Ramos (cell line): ENCODE measurements around the gene ABL2.
"Not testable (repeated sequence)": the region's sequence is repeated elsewhere in the genome, so short reads cannot be mapped to it uniquely, and the experiment has no call there.

Experiments
- in situ Hi-C: fragments of 300-500 bp; cut with MboI; formaldehyde crosslinking; loops from one replicate; pipeline ENCODE4 v1.14.3; 2022; ENCODE audit warnings: low sequenced_read_pairs; ENCODE audit not compliant: unreplicated experiment

The ABL2 gene

DNA sequence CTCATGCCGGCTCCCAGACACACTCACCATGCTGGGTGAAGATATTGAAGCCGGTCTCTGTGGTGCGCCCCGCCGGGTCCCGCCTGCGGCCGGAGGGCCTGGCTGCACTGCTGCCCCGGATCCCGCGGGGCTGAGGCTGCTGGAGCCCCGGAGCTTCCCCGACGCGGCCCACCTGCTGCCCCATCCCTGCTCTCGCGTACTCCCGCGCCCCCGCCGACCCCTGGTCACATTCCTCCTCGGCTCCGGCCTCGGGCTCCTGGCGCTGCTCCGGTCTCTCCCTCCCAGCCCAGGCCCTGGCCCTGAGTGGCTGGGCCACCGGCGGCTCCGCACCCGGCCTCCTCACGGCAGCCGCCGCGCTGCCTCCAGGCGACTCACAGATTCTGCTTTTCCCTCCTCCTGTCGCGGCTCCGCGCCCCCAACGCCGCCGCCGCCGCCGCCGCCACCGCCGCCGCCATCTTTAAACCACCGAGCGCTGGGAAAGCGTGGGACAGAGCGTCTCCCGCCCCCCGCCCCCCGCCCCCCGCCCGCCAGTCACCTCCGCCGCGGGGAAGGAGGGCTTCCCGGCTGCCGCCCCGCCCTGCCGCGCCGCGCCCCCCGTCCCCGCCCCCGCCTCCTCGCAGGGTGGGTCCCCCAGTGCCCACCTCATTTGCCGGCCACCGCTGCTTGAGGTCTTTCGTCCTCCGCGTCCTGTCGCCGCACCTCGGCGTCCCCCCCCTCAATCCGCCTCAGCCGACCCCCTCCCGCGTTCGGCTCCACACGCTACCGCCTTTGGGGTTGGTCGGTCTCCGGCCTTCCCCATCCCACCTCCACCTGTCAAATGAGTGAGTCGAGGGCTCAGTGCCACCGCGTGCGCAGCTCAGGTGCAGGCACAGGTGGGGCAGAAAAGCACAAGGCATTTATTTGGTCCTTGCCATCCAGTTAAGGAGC lies at the start of gene ABL2:
TSS of gene ABL2 (minus strand) at position 464 of the 927 bp plus-strand sequence. CDS start at position 184, 280 bp downstream.
- in situ Hi-C loops: no loop called here

- in situ Hi-C loops: no loop called here
Observed at GRCh38 chr1:179278920-179279319, 49.4 kb upstream of the ABL2 start.

GRCh38 chr1:179274424-179274823 lies 44.9 kb upstream of the ABL2 start:
- in situ Hi-C loops: not testable (repeated sequence)

DNA sequence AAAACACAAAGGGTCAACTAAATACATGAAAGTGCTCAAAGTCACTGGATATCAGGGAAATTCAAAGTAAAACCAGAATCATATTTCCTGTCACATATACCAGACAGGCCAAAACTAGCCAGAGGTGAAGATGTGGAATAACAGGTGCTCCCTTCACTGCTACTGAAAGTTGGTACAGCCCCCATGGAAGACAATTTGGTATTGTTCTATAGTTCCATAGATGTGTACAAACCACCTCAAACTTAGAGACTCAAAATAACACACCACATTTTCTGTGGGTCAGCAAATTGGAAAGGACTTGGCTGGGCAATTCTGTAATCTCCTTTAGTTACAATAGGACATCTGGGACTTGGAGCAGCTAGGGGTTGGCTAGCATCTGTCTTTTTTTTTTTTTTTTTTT lies 39.6 kb upstream of the ABL2 start:
- in situ Hi-C loops: no loop called here

- in situ Hi-C loops: no loop called here
Observed at GRCh38 chr1:179264507-179264906, 35.0 kb upstream of the ABL2 start.

DNA sequence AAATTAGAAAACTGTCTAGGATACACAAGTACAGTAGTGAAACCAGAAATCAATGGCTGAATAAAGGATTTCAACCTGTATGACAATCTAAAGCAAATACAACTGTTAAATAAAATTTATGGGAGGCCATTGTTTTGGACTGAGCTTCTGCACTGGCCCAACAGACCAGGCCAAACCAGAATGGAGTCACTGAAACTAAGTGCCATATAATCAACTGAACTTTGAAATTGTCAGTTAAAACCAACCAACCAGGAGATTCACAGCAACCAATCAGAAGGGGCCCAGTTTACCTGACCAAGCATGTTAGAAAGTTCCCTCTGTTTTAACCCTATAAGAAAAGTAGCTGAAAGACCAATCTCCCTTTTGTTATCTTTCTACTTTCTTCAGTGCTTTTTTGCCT lies 33.6 kb upstream of the ABL2 start:
- in situ Hi-C loops: no loop called here

- in situ Hi-C loops: no loop called here
Observed at GRCh38 chr1:179262183-179262582, 32.7 kb upstream of the ABL2 start.

- in situ Hi-C loops: no loop called here
Observed at GRCh38 chr1:179253286-179253972, 24.0 kb upstream of the ABL2 start.

DNA sequence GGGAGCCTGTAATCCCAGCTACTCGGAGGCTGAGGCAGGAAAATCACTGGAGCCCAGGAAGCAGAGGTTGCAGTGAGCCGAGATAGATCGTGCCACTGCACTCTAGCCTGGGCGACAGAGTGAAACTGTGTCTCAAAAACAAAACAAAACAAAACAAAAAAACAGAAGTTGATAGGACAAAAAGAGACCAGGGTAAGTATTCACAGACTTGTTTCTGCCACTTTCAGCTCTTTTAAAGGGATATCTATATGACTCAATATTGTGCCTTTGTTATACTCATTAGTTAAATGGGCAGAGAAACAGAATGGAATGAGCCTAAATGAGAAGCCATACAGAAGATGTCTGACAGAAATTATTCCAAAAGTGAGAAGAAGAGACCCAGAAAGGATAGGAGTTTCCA lies 23.1 kb upstream of the ABL2 start:
- in situ Hi-C loops: no loop called here

GRCh38 chr1:179251675-179252074 lies 22.2 kb upstream of the ABL2 start:
- in situ Hi-C loops: no loop called here

GRCh38 chr1:179247923-179248322 lies 18.4 kb upstream of the ABL2 start:
- in situ Hi-C loops: no loop called here

- in situ Hi-C loops: not testable (repeated sequence)
Observed at GRCh38 chr1:179245426-179245825, 15.9 kb upstream of the ABL2 start.

GRCh38 chr1:179241530-179242097 lies 12.1 kb upstream of the ABL2 start:
- in situ Hi-C loops: no loop called here

DNA sequence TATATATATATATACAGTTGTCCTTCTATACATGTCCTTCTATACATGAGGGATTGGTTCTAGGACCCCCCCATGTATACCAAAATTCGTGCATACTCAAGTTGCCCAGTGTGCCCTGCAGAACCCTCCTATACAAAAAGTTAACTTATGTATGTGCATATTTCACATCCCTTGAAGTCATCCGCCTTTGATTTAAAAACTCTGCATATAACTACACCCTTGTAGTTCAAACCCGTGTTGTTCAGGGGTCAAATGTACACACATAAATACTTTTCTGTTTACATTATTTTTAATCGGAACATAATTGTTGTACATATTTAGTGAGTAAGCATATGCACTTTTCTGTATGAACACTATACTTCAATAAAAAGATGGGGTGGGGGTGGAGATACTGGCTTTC lies 7.7 kb upstream of the ABL2 start:
- in situ Hi-C loops: no loop called here

- in situ Hi-C loops: no loop called here
Observed at GRCh38 chr1:179234863-179235262, 5.4 kb upstream of the ABL2 start.

DNA sequence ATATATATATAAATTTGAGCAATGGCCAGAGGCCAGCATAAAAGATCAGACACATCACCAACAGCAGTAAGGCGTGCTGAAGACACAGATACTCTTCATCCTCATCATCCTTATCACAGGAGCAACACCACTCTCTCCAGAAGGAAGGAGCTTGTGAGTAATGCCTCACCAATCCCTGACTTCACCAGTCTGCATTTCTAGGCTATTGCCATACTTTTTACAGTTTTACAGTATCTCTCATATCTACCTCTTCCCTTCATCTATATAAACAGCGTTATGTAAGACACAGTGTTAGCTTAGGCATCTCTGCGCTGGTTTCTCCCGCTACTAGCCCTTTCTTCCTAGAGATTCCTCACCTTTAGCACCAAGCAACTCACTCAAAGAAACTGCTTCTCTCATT lies 2.4 kb upstream of the ABL2 start:
- in situ Hi-C loops: no loop called here

- in situ Hi-C loops: no loop called here
Observed at GRCh38 chr1:179230721-179231120, 1.2 kb upstream of the ABL2 start.

GRCh38 chr1:179230251-179230650 lies 774 bp upstream of the ABL2 start:
- in situ Hi-C loops: no loop called here

- in situ Hi-C loops: no loop called here
Observed at GRCh38 chr1:179228783-179229213, 679 bp downstream of the ABL2 start.

DNA sequence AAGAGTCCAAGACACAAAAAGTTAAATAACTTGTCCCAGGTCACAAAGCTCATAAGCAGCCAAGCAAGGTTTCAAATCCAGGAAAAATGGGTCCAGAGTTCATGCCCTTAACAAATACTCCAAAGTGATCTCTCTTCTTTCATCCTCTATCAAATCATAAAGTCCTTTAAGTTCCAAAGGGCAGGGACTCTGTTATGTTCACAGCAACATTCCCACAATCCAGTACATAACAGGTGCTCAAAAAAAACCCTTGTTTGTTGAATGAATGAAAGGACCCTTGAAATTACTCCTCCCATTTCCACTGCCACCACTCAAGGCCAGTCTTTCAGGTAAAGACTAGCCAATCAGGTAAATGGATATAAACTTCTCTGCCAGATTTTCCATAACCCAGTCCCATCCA lies 2.7 kb downstream of the ABL2 start:
- in situ Hi-C loops: no loop called here

GRCh38 chr1:179224466-179224865 lies 5.0 kb downstream of the ABL2 start:
- in situ Hi-C loops: not testable (repeated sequence)
